ENCODE data around the gene ACTA1.
"Not testable (repeated sequence)": the region's sequence is repeated elsewhere in the genome, so short reads cannot be mapped to it uniquely, and the experiment has no call there.

Gene ACTA1

GRCh38 chr1:229434005-229434640 lies at the start of gene ACTA1:
Gene ACTA1, minus strand, starts transcription at chr1:229434094. Its CDS starts 979 bp downstream, at chr1:229433115.
- no peak for FAIRE-seq

- FAIRE-seq, result no peak
These were observed 48.6 kb upstream of the ACTA1 start for GRCh38 chr1:229482511-229482910.

- FAIRE-seq, result no peak
These were observed 46.6 kb upstream of the ACTA1 start for GRCh38 chr1:229480495-229480894.

- FAIRE-seq, result no peak
These were observed 45.9 kb upstream of the ACTA1 start for GRCh38 chr1:229479660-229480399.

GRCh38 chr1:229478852-229479251 lies 45.0 kb upstream of the ACTA1 start:
- no peak for FAIRE-seq

- not testable (repeated sequence) for FAIRE-seq
These were observed 42.0 kb upstream of the ACTA1 start for GRCh38 chr1:229475859-229476258.

DNA sequence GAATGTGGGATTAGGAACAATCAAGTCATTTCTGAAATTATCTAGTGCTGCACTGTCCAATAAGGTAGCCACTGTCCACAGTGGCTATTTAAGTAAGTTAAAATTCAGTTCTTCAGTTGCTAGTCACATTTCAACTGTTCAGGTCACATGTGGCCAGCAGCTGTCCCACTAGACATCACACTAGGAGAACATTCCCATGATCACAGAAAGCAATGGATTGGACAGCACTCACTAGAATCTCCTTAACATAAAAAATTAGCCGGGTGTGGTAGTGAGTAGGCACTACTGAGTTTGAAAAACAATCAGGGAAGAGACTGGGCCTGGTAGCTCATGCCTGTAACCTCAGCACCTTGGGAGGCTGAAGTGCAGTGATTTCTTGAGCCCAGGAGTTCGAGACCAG lies 40.6 kb upstream of the ACTA1 start:
- FAIRE-seq, result no peak

GRCh38 chr1:229471175-229471574 lies 37.3 kb upstream of the ACTA1 start:
- no peak for FAIRE-seq

GRCh38 chr1:229470406-229471043 lies 36.6 kb upstream of the ACTA1 start:
- FAIRE-seq, result no peak

GRCh38 chr1:229466887-229467286 lies 33.0 kb upstream of the ACTA1 start:
- no peak for FAIRE-seq

- no peak for FAIRE-seq
These were observed 30.8 kb upstream of the ACTA1 start for GRCh38 chr1:229464672-229465071.

DNA sequence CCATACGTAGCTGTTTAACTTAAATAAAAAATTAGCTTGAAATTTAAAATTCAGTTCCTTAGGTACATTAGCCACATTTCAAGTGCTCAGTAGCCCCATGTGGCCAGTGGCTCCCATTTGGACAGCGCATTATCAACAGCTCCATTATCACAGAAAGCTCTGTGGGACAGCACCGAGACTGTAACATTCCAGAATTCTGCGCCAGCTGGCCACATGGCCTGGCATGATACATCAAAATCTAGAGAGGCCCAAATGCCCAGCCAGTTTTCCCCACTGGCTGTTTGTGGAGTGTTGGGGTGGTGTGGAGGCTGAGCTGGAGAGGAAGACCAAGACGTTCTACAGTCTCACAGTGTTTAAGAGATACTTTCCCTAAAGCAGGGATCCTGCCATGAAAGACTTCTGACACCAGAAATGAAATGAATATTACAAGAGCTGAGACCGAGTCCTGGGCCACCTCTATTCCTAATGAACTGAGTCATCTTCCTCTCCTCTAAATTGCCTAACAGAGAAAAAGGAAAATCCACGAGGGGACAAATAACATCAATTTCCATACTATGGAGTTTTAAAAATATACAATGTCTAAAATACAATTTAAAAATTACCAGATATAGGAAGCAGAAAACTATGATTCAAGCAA lies 27.3 kb upstream of the ACTA1 start:
- no peak for FAIRE-seq

DNA sequence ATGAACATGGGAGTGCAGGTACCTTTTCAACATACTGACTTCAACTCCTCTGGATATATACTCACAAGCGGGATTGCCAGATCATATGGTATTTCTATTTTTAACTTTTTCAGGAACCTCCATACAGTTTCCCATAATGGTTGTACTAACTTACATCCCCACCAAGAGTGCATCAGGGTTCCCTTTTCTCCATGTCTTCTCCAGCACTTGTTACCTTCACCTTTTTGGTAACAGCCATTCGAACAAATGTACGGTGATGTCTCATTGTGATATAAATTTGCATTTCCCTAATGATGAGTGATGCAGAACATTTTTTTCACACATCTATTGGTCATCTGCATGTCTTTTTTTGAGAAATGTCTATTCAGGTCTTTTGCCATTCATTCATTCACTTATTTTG lies 25.9 kb upstream of the ACTA1 start:
- no peak for FAIRE-seq

GRCh38 chr1:229457436-229457835 lies 23.5 kb upstream of the ACTA1 start:
- no peak for FAIRE-seq

DNA sequence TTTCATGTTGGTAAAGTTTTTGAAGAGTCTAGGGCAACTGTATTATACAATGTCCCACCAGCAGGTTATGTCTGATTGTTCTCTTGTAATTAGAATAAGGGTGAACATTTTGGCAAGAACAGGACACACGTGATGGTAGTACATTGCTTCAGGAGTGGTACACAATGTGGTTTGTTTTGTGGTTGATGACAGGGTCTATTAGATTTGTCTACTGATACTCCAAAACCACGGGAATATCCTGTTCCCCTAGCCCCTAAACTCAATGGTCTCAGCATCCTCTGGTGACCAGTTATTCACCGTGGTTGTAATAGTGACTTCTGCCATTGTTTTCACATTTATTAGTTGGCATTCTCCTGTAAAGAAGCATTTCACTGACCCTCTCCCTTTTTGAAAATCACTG lies 22.1 kb upstream of the ACTA1 start:
- no peak for FAIRE-seq

DNA sequence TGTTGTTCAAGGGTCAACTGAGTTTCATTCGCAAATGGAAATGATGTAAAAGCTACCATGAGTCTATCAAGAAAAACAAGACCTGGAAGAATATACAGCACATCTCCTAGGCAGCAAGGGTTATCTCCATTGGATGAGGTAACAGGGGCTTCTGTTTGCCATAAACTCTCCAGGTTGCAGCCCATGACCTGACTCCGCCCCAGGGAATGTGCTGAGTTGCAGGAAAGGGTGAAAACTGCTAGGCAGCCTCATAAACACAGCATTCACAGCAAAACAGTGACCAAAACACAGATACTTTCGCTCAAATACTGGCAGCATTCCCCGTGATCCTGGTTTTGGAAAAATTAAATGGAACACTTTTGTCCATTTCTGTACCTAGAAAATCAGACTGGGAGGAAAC lies 20.2 kb upstream of the ACTA1 start:
- no peak for FAIRE-seq

DNA sequence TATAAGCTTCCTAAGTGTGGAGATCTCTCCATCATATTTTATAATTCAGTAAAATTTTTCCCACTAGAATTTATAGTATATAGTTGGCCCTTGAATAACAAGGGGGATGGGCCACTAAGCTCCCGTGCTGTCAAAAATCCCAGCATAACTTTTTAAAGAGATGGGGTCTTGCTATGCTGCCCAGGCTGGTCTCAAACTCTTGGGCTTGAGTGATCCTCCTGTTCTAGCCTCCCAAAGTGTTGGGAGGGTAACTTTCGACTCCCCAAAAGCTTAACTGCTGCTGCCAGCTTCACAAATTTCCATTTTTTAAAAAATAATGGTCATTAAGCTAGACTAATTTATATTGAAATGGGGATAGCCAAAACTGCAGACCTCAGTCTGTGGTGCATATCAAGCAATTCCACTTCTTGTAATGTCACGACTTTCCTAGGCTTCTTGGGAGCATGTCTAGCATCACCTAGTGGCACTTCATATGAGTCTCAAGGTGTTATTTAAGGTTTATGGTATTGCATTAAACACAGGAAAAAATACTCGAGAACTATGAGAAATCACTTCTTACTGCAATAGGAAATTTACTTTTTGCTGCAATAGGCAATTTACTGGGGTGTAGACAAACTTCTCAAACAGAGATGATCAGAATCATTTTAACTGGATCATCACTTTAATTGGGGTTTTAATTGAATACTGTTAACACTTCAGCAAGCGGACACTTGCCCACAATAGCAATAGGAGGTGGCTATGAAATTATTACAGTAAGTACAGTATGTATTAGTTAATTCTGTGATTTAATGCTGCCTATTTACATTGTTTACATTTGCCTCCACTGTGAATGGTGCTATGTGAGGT lies 19.3 kb upstream of the ACTA1 start:
- no peak for FAIRE-seq

DNA sequence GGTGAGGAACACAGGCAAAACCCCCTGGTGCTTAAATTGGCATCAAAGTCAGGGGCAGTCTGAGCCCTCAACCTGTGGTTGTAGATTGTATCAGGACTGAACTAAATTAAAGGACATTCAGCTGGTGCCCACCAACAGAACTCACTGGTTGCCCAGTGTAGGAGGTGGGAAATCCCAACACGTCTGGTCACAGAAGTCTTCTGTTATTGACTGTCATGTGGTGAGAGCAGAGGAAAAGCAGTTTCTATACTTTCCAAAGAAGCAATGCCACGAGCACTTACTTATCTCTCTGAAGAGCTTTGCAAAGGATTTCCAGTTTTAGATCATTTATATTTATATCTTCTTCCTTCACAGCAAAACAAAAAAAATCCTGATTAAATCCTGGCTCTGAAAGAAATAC lies 15.0 kb upstream of the ACTA1 start:
- FAIRE-seq, result no peak

DNA sequence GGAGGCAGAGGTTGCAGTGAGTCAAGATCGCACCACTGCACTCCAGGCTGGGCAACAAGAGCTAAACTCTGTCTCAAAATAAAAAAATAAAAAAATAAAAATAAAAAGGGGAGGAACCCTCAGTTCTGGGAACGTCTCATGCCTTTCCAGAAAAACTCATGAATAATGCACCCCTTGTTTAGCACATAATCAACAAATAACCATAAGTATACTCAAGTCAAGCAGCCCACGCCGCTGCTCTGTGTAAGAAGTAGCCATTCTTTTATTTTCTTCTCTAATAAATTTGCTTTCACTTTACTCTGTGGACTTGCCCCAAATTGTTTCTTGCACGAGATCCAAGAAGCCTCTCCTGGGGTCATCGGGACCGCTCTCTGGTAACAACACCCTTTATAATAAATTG lies 14.5 kb upstream of the ACTA1 start:
- no peak for FAIRE-seq

DNA sequence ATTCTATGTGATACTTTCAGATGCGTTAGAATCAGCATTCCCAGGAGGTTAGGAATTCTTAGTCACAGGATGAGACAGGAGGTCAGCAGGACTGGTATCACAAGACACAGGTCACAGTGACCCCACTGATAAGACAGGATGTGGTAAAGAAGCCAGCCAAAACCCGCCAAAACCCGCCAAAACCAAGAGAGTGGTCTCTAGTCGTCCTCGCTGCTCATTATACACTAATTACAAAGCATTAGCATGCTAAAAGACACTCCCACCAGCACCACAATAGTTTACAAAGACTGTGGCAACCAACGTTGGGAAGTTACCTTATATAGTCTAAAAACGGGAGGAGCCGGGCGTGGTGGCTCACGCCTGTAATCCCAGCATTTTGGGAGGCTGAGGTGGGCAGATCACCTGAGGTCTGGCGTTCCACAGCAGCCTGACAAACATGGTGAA lies 13.9 kb upstream of the ACTA1 start:
- FAIRE-seq, result no peak

DNA sequence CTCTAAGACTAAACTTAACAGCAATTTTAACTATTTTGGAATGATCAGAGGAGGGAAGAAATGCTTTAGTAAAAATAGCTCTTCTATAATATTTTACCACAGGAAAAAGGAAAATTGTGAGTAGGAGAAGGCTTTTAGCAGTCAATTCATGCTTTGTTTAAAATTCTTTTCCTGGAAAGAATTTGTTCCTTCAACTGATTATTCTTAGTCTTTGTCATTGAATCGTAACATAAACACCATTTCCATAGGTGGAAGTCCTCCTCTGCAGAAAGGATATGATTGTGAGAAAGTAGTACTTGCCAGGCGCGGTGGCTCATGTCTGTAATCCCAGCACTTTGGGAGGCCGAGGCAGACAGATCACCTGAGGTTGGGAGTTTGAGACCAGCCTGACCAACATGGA lies 11.9 kb upstream of the ACTA1 start:
- FAIRE-seq, result no peak

GRCh38 chr1:229440851-229441537 lies 7.1 kb upstream of the ACTA1 start:
- FAIRE-seq, result no peak
